ENCODE data around the gene DCLK2. TPM values are rescaled to one million over a fixed set of nuclear protein-coding genes. Genes with fewer than 3 reads are reported as not detected.

DCLK2 gene
- total RNA-seq, 2 experiments from 2014 or later = not detected

DNA sequence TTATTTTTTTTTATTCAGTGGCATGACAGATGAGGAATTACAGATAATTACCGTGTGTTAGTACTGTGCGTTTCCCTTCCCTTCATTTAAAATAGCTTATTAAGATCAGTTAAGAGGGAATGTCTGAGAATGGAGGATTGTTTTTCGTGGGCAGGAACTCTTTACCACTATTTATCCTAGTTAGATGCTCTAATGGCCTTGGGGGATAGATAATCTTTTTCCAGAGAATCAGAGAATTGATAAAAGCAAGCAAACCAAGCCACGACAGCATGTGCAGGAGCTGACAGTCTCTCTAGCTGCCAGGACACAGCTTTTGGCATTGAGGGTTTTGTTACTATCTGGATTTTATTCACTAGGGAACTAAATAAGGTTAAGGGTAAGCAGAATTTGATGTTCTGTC is 128.7 kb downstream of the DCLK2 start:
- intact Hi-C loops (cut with micrococcal nuclease) = loop anchor here (5.0 kb wide), 2 partner anchors 195 to 210 kb away; no protein-coding TSS in a partner anchor
- no peaks in the 10 kb centered on the region for H3K9me3 Mint-ChIP-seq
- H3K4me1 Mint-ChIP-seq (ENCODE audit: low read depth) = no peaks in the 10 kb centered on the region
- CTCF ChIA-PET = no interaction called here
- H3K4me3 Mint-ChIP-seq = no peak overlapping the region
- no peaks in the 10 kb centered on the region for H3K36me3 Mint-ChIP-seq (ENCODE audit: low read depth)
- H3K27ac Mint-ChIP-seq = no peak overlapping the region
- no peak for DNase-seq
- peaks cover 3% of the 10 kb centered on the region for H3K27me3 Mint-ChIP-seq (ENCODE audit: low read depth)

GRCh38 chr4:150207871-150208270 is 129.6 kb downstream of the DCLK2 start:
- CTCF ChIA-PET = no interaction called here
- DNase-seq = no peak
- Mint-ChIP-seq H3K27me3 (ENCODE audit: low read depth) (peaks cover 3% of the 10 kb centered on the region), H3K27ac (no peak overlapping the region), H3K4me1 (ENCODE audit: low read depth) (no peaks in the 10 kb centered on the region), H3K4me3 (no peak overlapping the region), H3K36me3 (ENCODE audit: low read depth) (no peaks in the 10 kb centered on the region), H3K9me3 (no peaks in the 10 kb centered on the region)
- intact Hi-C loops (cut with micrococcal nuclease) = loop anchor here (5.0 kb wide), 2 partner anchors 196 to 211 kb away; no protein-coding TSS in a partner anchor

DNA sequence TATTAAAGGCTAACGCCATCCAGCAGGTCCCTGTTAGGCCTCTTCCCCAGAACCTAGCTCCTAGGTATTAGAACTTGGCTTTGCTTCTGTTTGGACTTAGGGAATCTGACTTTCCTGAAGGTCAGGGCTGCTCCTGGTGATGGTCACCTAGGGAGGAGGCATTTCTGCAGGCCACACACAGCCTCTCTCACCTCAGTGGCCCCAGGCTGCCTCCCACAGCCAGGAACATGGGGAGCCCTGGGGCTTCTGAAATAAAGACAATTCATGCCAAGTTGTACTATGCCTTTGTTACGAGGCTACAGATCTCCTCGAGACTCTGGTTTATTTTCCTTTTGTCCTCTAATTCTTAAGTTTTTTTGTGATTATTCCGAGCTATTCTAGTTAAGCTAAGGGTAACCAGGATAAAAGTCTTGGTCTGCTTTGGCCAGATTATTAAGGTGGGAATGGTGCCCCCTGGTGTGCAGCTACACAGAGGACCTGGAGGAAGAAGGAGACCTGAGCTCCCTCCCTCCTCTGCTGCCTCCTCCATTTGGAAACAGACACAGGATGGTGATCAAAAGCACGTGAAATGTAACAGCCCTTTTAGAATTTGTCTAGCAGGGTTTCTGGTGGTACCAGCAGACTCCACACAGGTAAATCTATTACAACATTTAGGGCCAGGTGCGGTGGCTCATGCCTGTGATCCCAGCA is 131.0 kb downstream of the DCLK2 start:
- intact Hi-C loops (cut with micrococcal nuclease) = loop anchor here (1.0 to 5.0 kb wide), 3 partner anchors 197 to 228 kb away; no protein-coding TSS in a partner anchor
- H3K4me1 Mint-ChIP-seq (ENCODE audit: low read depth) = no peaks in the 10 kb centered on the region
- H3K27ac Mint-ChIP-seq = no peak overlapping the region
- H3K4me3 Mint-ChIP-seq = no peak overlapping the region
- no peaks in the 10 kb centered on the region for H3K9me3 Mint-ChIP-seq
- peak; percentile 49 for DNase-seq
- CTCF ChIA-PET = interaction anchor here (0.6 to 2.3 kb wide), 5 partner anchors 9 to 220 kb away, joined by 3 to 7 read pairs (median 3); no protein-coding TSS in a partner anchor
- no peaks in the 10 kb centered on the region for H3K36me3 Mint-ChIP-seq (ENCODE audit: low read depth)
- H3K27me3 Mint-ChIP-seq (ENCODE audit: low read depth) = peaks cover 3% of the 10 kb centered on the region

DNA sequence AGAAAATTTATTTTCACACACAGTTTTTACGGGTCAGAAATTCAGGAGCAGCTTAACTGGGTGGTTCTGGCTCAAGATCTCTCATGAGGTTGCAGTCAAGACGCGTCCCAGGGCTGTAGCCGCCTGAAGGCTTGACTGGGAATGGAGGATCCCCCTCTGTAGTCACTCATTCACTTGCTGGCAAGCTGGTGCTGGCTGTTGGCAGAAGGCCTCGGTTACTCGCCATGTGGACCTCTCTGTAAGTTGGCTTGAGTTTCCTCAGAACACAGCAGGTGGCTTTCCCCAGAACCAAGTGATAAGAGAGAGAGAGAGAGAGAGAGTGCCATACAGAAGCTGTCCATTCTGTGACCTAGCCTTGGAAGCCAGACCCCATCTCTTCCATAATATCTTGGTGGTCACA is 132.8 kb downstream of the DCLK2 start:
- no peak for DNase-seq
- Mint-ChIP-seq H3K4me3 (no peak overlapping the region), H3K4me1 (ENCODE audit: low read depth) (no peaks in the 10 kb centered on the region), H3K27ac (no peak overlapping the region), H3K36me3 (ENCODE audit: low read depth) (no peaks in the 10 kb centered on the region), H3K9me3 (no peaks in the 10 kb centered on the region), H3K27me3 (ENCODE audit: low read depth) (peaks cover 3% of the 10 kb centered on the region)
- CTCF ChIA-PET = interaction anchor here (0.6 to 1.1 kb wide), 2 partner anchors 13 to 54 kb away, joined by 4 to 8 read pairs; no protein-coding TSS in a partner anchor
- intact Hi-C loops (cut with micrococcal nuclease) = no loop called here

DNA sequence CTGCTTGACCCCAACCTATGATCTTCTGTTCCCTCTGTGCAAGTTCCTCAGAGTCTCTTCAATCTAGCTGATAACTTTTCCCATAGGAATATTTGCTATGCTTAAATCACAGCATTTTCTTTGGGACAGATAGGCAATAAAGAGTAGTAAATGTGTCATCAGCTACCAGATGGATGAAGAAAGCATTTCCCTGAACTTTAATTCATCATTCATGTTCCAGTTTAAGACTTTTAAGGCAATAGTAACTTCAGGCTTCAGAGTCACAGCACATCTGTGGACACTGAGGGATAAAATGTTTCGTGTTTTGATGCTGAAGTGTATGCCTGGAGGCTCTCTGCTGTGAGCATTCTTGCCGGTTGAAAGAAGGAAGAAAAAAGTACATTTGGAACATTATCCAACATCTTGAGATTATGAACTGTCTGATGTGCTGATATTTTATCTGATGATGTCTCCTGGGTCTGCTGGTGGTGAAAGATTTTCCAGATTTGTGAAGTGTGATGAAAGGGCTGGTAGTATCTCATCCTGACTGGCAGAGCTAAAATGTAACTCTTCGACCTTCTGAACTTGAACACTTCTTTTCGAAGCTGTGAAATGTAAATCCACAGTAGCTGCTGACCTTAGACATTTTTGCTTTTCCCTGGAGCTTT is 133.7 kb downstream of the DCLK2 start:
- Mint-ChIP-seq H3K27me3 (ENCODE audit: low read depth) (peaks cover 3% of the 10 kb centered on the region), H3K4me1 (ENCODE audit: low read depth) (no peaks in the 10 kb centered on the region), H3K27ac (no peak overlapping the region), H3K36me3 (ENCODE audit: low read depth) (no peaks in the 10 kb centered on the region), H3K4me3 (no peak overlapping the region), H3K9me3 (no peaks in the 10 kb centered on the region)
- intact Hi-C loops (cut with micrococcal nuclease) = no loop called here
- CTCF ChIA-PET = interaction anchor here (1.1 kb wide), 1 partner anchor 14 kb away, joined by 8 read pairs; no protein-coding TSS in a partner anchor
- DNase-seq = no peak

GRCh38 chr4:150212485-150212884 is 134.2 kb downstream of the DCLK2 start:
- CTCF ChIA-PET = no interaction called here
- Mint-ChIP-seq H3K27ac (no peak overlapping the region), H3K9me3 (no peaks in the 10 kb centered on the region), H3K4me3 (no peak overlapping the region), H3K27me3 (ENCODE audit: low read depth) (peaks cover 3% of the 10 kb centered on the region), H3K4me1 (ENCODE audit: low read depth) (no peaks in the 10 kb centered on the region), H3K36me3 (ENCODE audit: low read depth) (no peaks in the 10 kb centered on the region)
- intact Hi-C loops (cut with micrococcal nuclease) = no loop called here
- DNase-seq = no peak

GRCh38 chr4:150212927-150213326 is 134.7 kb downstream of the DCLK2 start:
- Mint-ChIP-seq H3K27me3 (ENCODE audit: low read depth) (peaks cover 2% of the 10 kb centered on the region), H3K36me3 (ENCODE audit: low read depth) (no peaks in the 10 kb centered on the region), H3K27ac (no peak overlapping the region), H3K4me1 (ENCODE audit: low read depth) (no peaks in the 10 kb centered on the region), H3K4me3 (no peak overlapping the region), H3K9me3 (no peaks in the 10 kb centered on the region)
- CTCF ChIA-PET = no interaction called here
- intact Hi-C loops (cut with micrococcal nuclease) = no loop called here
- peak; percentile 6 for DNase-seq

DNA sequence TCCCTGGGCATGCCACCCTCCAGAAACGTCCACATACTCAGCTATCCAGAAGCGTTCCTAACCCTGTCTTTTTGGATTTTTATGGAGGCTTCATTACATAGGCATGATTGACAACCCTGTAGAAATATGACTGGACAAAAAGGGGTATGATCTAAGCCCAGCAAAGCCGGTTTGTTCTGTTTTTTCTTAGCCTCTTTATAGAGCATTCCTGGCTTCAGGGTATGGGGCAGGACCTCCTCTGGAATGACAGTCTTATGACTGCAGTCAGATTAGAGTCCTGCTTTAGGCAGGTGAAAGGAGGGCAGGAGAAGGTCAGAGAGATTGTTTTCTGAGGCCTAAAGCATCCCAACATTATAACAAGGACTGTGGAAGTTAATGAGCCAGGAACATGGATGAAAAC is 137.4 kb downstream of the DCLK2 start:
- CTCF ChIA-PET = no interaction called here
- Mint-ChIP-seq H3K4me1 (ENCODE audit: low read depth) (no peaks in the 10 kb centered on the region), H3K4me3 (no peak overlapping the region), H3K9me3 (no peaks in the 10 kb centered on the region), H3K27me3 (ENCODE audit: low read depth) (no peaks in the 10 kb centered on the region), H3K36me3 (ENCODE audit: low read depth) (no peaks in the 10 kb centered on the region), H3K27ac (no peak overlapping the region)
- DNase-seq = no peak
- intact Hi-C loops (cut with micrococcal nuclease) = no loop called here

GRCh38 chr4:150216726-150217125 is 138.5 kb downstream of the DCLK2 start:
- no peaks in the 10 kb centered on the region for H3K4me1 Mint-ChIP-seq (ENCODE audit: low read depth)
- CTCF ChIA-PET = interaction anchor here (1.1 to 2.2 kb wide), 2 partner anchors 26 to 235 kb away, joined by 5 read pairs; no protein-coding TSS in a partner anchor
- no peak overlapping the region for H3K27ac Mint-ChIP-seq
- H3K36me3 Mint-ChIP-seq (ENCODE audit: low read depth) = no peaks in the 10 kb centered on the region
- no peak for DNase-seq
- H3K27me3 Mint-ChIP-seq (ENCODE audit: low read depth) = no peaks in the 10 kb centered on the region
- H3K4me3 Mint-ChIP-seq = no peak overlapping the region
- intact Hi-C loops (cut with micrococcal nuclease) = no loop called here
- H3K9me3 Mint-ChIP-seq = no peaks in the 10 kb centered on the region

GRCh38 chr4:150217192-150217591 is 138.9 kb downstream of the DCLK2 start:
- H3K4me1 Mint-ChIP-seq (ENCODE audit: low read depth) = no peaks in the 10 kb centered on the region
- no peak overlapping the region for H3K4me3 Mint-ChIP-seq
- CTCF ChIA-PET = interaction anchor here (1.1 to 2.2 kb wide), 2 partner anchors 25 to 235 kb away, joined by 5 read pairs; no protein-coding TSS in a partner anchor
- no peaks in the 10 kb centered on the region for H3K9me3 Mint-ChIP-seq
- no peaks in the 10 kb centered on the region for H3K36me3 Mint-ChIP-seq (ENCODE audit: low read depth)
- no peaks in the 10 kb centered on the region for H3K27me3 Mint-ChIP-seq (ENCODE audit: low read depth)
- no peak overlapping the region for H3K27ac Mint-ChIP-seq
- no peak for DNase-seq
- intact Hi-C loops (cut with micrococcal nuclease) = no loop called here

DNA sequence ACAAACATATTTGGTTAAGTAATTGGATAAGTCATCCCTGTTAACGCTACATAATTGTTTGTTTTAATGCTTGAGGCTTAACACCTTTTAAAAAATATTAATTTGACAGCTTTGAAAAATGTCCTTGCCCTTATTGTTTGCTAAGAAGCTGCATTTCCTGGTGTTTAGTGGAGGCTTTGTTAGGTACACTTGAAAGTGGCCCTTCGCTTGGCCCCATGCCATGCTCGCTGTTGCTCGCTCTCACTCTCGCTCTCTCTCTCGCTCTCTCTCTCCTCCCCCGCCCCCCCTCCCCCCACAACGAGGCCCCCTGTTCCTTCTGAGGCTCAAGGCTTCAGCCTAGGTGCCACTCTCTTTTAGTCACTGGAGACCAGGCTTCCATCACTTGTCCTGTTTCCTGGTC is 139.6 kb downstream of the DCLK2 start:
- Mint-ChIP-seq H3K27ac (no peak overlapping the region), H3K27me3 (ENCODE audit: low read depth) (no peaks in the 10 kb centered on the region), H3K36me3 (ENCODE audit: low read depth) (no peaks in the 10 kb centered on the region), H3K9me3 (no peaks in the 10 kb centered on the region), H3K4me1 (ENCODE audit: low read depth) (no peaks in the 10 kb centered on the region), H3K4me3 (no peak overlapping the region)
- intact Hi-C loops (cut with micrococcal nuclease) = no loop called here
- CTCF ChIA-PET = interaction anchor here (0.6 to 2.2 kb wide), 3 partner anchors 25 to 236 kb away, joined by 3 to 5 read pairs (median 5); no protein-coding TSS in a partner anchor
- no peak for DNase-seq

GRCh38 chr4:150218447-150218846 is 140.2 kb downstream of the DCLK2 start:
- Mint-ChIP-seq H3K27ac (no peak overlapping the region), H3K36me3 (ENCODE audit: low read depth) (no peaks in the 10 kb centered on the region), H3K27me3 (ENCODE audit: low read depth) (no peaks in the 10 kb centered on the region), H3K4me1 (ENCODE audit: low read depth) (no peaks in the 10 kb centered on the region), H3K9me3 (no peaks in the 10 kb centered on the region), H3K4me3 (no peak overlapping the region)
- no peak for DNase-seq
- intact Hi-C loops (cut with micrococcal nuclease) = no loop called here
- CTCF ChIA-PET = interaction anchor here (0.5 to 2.2 kb wide), 3 partner anchors 24 to 121 kb away, joined by 3 to 5 read pairs (median 3); no protein-coding TSS in a partner anchor

Data from activated naive CD4-positive, alpha-beta T cell treated with anti-CD3 and anti-CD28 coated beads for 36 hours (primary cell).